ENCODE results near the gene ABHD17B.

DNA sequence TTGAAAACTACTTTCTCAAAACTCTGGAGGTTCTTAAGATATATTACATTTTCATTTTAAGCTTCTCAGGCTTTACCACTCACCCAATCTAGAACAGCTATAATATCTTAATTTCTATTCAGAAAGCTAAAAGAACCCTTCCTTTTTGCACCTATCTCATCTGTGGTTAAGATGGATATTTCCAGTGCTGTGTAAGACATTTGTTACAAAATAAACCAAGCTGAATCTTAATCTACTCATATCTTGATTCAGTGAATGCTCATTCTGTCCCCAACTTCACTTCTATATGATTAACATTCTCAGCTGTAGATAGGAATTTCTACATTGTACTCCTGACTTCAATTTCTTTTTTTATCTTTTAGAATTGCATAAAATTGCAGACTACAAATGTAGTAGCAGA is 15.0 kb downstream of the ABHD17B start:
- TF ChIP-seq, protein P1, sequence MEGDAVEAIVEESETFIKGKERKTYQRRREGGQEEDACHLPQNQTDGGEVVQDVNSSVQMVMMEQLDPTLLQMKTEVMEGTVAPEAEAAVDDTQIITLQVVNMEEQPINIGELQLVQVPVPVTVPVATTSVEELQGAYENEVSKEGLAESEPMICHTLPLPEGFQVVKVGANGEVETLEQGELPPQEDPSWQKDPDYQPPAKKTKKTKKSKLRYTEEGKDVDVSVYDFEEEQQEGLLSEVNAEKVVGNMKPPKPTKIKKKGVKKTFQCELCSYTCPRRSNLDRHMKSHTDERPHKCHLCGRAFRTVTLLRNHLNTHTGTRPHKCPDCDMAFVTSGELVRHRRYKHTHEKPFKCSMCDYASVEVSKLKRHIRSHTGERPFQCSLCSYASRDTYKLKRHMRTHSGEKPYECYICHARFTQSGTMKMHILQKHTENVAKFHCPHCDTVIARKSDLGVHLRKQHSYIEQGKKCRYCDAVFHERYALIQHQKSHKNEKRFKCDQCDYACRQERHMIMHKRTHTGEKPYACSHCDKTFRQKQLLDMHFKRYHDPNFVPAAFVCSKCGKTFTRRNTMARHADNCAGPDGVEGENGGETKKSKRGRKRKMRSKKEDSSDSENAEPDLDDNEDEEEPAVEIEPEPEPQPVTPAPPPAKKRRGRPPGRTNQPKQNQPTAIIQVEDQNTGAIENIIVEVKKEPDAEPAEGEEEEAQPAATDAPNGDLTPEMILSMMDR (IDR thresholded peaks at IDR 0.05): no peak
- TF ChIP-seq POLR2AphosphoS5 (IDR thresholded peaks at IDR 0.05; ENCODE audit: insufficient read depth in 1 of 2, low read depth in 1 of 2): no peak
- TF ChIP-seq POLR2A (IDR thresholded peaks at IDR 0.05): no peak
